Vagina (tissue), 2 donors: ENCODE data around the gene PLAGL2.

Experiments used
- POLR2A ChIP-seq, 2 donors: fragments of 450-650 bp; IDR thresholded peaks; one replicate each; pipeline ENCODE4 v1.6.1; 2017; ENCODE audit warnings: antibody characterized with exemption in 2 of 2, mild to moderate bottlenecking in 2 of 2, moderate library complexity in 2 of 2
- POLR2AphosphoS5 ChIP-seq, 2 donors: sonication (generic); formaldehyde crosslinking; IDR thresholded peaks; one replicate each; pipeline ENCODE4 v1.9.0; 2017; ENCODE audit warnings: antibody characterized with exemption in 2 of 2, mild to moderate bottlenecking in 2 of 2, low read depth in 1 of 2; ENCODE audit not compliant: insufficient read depth in 1 of 2

GRCh38 chr20:32244959-32245358 is 37.4 kb upstream of the PLAGL2 start:
- TF ChIP-seq POLR2AphosphoS5 (IDR thresholded peaks at IDR 0.05; ENCODE audit: insufficient read depth in 1 of 2, low read depth in 1 of 2): no peak
- TF ChIP-seq POLR2A (IDR thresholded peaks at IDR 0.05): no peak
